GM12875 (cell line): ENCODE results near the gene LSM10.

Source experiments
- H3K4me3 ChIP-seq: one replicate; pipeline ENCODE4 v1.5.1; 2011; ENCODE audit warnings: low read depth, low read length, control low read depth
- TF ChIP-seq, protein P1 (sequence below): IDR thresholded peaks from 2 replicates; pipeline ENCODE4 v1.5.1; 2011; ENCODE audit warnings: low read depth, mild to moderate bottlenecking, control low read depth, inconsistent platforms, low read length, moderate library complexity, borderline replicate concordance; ENCODE audit not compliant: insufficient read depth

LSM10 gene

DNA sequence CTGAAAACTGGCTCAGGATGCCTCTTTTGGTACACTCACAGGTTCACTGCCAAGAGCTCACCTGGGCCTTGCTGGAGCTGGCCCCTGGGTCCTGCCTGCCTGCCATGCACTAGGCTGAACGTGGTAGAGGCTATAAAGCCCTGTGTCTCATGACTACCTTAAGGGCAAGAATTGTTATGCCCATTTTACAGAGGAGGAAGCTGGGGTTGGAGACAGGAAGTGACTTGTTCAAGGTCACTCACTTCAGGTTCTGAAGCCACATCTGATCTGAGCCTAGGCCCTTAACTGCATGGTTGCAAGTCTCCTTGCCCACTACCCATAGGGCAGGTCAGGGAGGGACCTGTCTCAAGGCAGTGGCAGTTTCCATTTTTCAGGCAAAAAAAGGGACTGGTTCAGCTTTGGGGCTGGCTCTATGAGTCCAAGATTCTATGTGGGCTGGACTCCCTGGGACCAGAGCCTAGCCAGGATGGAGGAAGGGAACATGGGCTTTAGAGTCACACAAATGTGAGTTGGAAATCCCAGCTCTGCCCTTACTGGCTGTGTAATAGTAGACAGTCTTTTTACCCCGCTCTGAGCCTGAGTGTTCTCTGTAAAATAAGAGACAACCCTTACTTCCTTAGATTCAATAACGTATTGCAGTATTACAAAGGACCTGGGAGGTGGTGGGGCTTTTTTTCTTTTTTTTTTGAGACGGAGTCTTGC lies 19.8 kb downstream of the LSM10 start:
- TF ChIP-seq, protein P1, sequence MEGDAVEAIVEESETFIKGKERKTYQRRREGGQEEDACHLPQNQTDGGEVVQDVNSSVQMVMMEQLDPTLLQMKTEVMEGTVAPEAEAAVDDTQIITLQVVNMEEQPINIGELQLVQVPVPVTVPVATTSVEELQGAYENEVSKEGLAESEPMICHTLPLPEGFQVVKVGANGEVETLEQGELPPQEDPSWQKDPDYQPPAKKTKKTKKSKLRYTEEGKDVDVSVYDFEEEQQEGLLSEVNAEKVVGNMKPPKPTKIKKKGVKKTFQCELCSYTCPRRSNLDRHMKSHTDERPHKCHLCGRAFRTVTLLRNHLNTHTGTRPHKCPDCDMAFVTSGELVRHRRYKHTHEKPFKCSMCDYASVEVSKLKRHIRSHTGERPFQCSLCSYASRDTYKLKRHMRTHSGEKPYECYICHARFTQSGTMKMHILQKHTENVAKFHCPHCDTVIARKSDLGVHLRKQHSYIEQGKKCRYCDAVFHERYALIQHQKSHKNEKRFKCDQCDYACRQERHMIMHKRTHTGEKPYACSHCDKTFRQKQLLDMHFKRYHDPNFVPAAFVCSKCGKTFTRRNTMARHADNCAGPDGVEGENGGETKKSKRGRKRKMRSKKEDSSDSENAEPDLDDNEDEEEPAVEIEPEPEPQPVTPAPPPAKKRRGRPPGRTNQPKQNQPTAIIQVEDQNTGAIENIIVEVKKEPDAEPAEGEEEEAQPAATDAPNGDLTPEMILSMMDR: no peak
- no peak overlapping the region for H3K4me3 ChIP-seq

DNA sequence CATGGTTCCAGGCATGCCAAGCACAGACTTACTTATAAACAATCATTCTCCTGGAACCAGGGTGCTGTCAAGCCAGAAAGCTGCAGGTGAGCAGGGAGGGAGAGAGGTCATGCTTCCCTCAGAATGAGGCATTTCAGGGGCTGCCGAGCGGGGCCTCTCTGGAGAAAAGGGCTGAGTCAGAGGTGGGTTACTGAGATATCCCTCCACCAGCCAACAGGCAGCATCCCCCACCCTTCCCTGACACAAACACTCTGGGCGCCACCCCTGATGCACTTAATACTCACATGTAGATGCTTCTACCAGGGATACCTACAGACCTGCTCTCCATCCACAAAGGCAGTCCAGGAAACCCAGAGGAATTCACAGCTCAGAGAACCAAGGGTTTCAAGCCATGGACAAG lies 25.1 kb downstream of the LSM10 start:
- no peak overlapping the region for H3K4me3 ChIP-seq
- TF ChIP-seq, protein P1: no peak

DNA sequence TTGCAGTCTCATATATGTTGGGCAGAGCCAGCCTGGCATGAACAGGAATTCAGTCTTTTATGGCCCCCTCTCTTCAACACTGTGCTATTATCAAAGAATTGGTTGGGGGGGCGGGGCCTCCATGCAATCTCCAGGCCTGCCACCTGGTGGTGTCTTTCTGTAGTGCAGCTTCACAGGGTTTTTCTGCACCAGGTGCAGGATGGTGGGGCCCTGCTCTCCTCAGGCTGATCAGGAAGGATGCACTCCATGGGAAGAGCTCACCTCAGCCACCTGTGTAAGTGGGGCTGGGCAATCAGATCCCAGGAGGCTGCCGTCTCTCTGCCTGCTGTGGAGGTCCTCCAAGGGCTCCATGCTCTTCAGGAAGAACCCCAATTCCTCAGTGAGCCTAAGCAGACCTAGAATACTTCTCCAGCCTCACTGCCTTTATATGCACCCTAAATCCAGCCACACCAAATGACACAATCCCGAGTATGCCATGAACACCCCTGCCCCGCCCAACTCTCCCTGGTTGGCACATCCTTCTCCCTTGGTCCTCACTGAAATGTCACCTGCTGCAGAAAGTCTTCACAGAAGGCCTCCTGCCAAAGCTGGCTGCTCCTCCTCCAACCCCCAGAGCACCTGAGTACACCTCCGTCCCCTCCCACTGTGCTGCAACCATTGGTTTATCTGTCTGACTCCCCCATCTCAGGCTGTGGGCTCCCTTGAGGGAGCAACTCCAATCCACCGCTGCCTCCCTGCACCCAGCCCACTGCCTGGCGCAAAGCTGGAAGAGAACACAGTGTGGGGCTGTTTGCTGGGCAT lies 28.4 kb downstream of the LSM10 start:
- no peak overlapping the region for H3K4me3 ChIP-seq

DNA sequence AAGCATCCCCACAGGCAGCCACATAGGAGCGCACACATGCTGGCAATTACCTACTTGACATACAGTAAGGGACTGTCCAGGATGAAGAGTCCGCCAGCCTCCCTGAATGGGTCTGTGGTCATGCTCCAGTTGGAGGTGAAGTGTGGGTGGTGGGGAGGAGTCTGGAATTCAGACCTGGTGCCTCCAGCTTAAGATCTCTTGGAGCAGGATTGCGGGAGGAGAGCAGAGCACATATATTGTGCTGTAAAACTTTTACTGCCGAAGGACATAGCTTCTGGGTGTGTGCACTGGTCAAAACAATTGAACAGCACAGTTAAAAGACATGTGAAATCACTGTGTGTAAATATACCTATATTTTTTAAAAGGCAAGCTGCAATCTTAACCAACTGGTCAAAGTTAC lies 29.9 kb downstream of the LSM10 start:
- TF ChIP-seq, protein P1: no peak

More for the DNA sequence above, 28.4 kb downstream of the LSM10 start:
- TF ChIP-seq, protein P1: peak; percentile 89

DNA sequence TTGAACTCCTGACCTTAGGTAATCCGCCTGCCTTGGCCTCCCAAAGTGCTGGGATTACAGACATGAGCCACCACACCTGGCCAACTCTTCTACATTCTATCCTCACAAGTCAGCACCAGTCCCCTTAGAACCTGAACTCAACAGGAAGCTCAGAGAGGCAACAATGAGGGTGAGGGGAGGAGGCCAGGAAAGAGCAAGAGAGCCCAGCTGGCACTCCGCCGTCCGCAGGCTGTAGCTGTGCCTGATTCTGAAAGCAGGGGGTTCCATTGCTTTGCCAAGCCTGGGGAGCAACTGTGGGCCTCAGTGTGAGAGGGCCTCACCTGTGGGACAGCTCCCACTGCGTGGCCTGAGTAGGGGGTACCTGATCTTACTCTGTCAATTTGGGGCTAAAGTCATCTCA lies 30.6 kb downstream of the LSM10 start:
- no peak overlapping the region for H3K4me3 ChIP-seq
- TF ChIP-seq, protein P1: no peak

More for the DNA sequence above, 29.9 kb downstream of the LSM10 start:
- no peak overlapping the region for H3K4me3 ChIP-seq

DNA sequence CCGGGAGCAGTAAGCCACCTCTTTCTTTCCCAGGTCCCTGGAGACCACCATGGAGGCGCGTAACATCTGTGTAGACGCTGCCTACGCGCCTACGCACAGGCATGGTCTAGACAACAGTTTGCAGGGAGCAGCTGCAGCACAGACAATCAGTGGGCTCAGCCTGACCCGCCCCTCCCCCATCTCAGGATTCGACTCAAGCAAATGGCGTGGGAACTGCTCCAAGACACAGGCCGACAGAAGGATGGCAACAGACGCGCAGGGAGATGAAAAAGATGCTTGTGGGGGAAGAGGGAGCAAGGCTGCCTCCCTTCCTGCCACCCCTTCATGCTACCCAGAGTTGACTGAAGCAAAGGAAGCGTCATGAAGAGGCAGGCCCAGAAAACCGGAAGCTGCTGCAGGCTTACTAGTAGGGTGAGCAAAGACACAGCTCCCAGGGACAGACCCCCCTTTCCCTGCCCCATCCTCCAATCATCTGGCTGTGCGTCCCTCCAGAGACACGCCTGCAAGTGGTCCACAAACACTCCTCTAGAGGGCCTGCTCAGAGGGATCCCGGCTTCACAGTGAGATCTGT lies 31.5 kb downstream of the LSM10 start:
- H3K4me3 ChIP-seq: no peak overlapping the region
- TF ChIP-seq, protein P1: no peak
